BJ (cell line): Measurements from ENCODE around the gene DDX24. TPM values are rescaled to one million over a fixed set of nuclear protein-coding genes. Genes with fewer than 3 reads are reported as not detected.

Source experiments
- CTCF ChIA-PET: fragments of 350-600 bp; formaldehyde crosslinking; extraction: SDS; loops from one replicate; lab custom pipeline; 2021; ENCODE audit warnings: antibody characterized with exemption, inconsistent platforms; lab: Yijun Ruan, JAX
- POLR2A ChIA-PET: fragments of 300-600 bp; sonication (Branson Sonifier 250); formaldehyde crosslinking; extraction: SDS; loops from one replicate; lab custom pipeline; 2021; ENCODE audit warnings: antibody characterized with exemption; lab: Charles Lee
- DNase-seq: peaks from one replicate; pipeline ENCODE4 v3.0.0-alpha.2; 2011; ENCODE audit warnings: low read depth
- H3K27me3 ChIP-seq: 2 replicates; pipeline ENCODE4 v1.6.0; 2011; ENCODE audit warnings: low read length; ENCODE audit not compliant: control insufficient read depth, insufficient read depth
- H3K36me3 ChIP-seq: 2 replicates; pipeline ENCODE4 v1.5.1; 2011; ENCODE audit warnings: low read length; ENCODE audit not compliant: control insufficient read depth, insufficient read depth
- H3K4me3 ChIP-seq: 2 replicates; pipeline ENCODE4 v1.5.1; 2011; ENCODE audit warnings: low read depth, mild to moderate bottlenecking, control low read depth, low read length
- polyA plus RNA-seq: library from polyadenylated mRNA; depleted of rRNA; stranded (reverse); fragments of >200 nt; gene quantifications from 2 replicates; pipeline ENCODE4 v1.2.3, GENCODE V29; 2011
- TF ChIP-seq, protein P1 (sequence below): IDR thresholded peaks from 2 replicates; pipeline ENCODE4 v1.5.1; 2011; ENCODE audit warnings: low read depth, mild to moderate bottlenecking, control low read depth, inconsistent platforms, low read length, moderate library complexity; ENCODE audit not compliant: insufficient read depth

The DDX24 gene
- polyA plus RNA-seq, 1 experiment, result 147 TPM

DNA sequence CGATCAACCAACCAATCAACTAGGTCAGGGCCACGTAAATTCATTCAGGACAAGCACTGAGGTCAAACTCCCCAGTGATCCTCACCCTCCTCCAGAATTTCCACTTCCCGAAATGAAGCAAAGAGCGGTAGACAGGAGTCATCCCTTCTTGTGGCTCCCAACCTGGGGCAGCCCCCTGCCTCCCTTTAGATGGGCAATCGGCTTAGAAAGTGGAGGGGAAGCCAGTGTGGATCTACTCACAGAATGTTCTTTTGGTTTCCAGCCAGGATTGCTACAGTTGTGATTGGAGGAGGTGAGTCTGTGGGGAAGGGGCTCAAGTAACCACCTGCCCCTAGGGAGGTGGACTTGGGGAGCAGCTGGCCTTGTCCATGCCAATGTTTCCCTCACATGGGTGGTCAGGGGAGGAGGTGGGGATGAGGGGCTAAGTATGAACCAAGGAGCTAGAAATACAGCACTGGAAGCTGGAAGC, 33.6 kb upstream of the DDX24 start:
- DNase-seq, result no peak
- TF ChIP-seq, protein P1, sequence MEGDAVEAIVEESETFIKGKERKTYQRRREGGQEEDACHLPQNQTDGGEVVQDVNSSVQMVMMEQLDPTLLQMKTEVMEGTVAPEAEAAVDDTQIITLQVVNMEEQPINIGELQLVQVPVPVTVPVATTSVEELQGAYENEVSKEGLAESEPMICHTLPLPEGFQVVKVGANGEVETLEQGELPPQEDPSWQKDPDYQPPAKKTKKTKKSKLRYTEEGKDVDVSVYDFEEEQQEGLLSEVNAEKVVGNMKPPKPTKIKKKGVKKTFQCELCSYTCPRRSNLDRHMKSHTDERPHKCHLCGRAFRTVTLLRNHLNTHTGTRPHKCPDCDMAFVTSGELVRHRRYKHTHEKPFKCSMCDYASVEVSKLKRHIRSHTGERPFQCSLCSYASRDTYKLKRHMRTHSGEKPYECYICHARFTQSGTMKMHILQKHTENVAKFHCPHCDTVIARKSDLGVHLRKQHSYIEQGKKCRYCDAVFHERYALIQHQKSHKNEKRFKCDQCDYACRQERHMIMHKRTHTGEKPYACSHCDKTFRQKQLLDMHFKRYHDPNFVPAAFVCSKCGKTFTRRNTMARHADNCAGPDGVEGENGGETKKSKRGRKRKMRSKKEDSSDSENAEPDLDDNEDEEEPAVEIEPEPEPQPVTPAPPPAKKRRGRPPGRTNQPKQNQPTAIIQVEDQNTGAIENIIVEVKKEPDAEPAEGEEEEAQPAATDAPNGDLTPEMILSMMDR, result no peak
- H3K27me3 ChIP-seq, result no peaks in the 10 kb centered on the region; the same call in 1 of the 2 replicates
- ChIA-PET CTCF (interaction anchor here (0.9 to 1.5 kb wide), 6 partner anchors 10 to 88 kb away, joined by 3 to 5 read pairs (median 5); partner anchors contain the start of gene OTUB2), POLR2A (no interaction called here)
- H3K36me3 ChIP-seq, result no peaks in the 10 kb centered on the region
- H3K4me3 ChIP-seq, result no peak overlapping the region

DNA sequence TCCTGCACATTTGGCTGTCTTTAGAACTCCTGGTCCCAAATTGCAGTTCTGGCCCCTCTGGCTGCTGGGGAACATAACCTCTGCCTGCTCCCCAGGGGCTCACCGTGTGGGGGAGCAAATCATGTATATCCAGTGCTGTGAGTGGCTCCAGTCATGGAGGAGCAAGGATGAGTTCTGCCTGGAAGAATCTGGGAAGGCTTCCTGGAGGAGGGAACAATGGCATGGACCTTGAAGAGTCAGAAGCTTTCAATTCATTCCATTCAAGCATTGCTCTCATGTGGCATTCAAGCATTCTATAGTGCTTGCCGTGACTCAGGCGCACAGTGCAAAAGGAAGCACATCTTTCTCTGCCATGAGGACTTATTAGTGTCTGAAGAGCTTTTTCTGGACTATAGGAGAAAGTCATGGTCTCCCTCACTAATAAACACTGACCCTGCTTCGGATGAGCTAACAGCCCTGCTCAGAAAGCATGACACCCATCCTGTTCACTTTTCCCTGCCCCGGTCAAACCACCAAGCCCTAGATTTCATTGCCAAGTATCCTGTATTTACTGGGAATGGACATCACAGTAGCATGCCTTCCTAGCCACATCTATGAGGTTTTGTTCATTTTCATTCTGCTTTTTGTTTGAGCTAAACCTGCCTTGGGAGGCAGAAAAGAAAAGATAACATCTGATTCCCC, 33.0 kb upstream of the DDX24 start:
- TF ChIP-seq, protein P1, result no peak
- Histone ChIP-seq H3K27me3 (no peaks in the 10 kb centered on the region; the same call in 1 of the 2 replicates), H3K36me3 (no peaks in the 10 kb centered on the region), H3K4me3 (no peak overlapping the region)
- DNase-seq, result no peak
- ChIA-PET POLR2A (no interaction called here), CTCF (interaction anchor here (0.6 to 1.5 kb wide), 8 partner anchors 10 to 88 kb away, joined by 3 to 5 read pairs (median 5); partner anchors contain the start of gene OTUB2)

DNA sequence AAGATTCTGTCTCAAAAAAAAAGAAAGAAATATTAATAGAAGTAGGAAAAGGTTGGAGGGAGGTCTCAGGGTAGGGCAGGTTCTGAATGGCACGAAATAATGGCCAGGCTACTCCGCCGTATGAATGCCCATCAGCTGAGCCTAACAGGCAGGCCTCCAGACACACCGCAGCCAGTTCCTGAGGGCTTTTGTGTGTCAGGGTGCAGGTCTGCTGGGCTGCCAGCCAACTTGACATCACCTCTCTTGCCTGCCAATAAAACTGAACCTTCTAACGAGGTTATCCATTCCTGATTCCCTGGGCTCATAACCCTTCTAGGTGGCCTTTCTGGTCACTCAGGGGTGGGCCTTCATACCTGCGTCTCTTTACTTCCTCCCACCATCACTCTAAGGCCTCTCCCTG, 32.5 kb upstream of the DDX24 start:
- TF ChIP-seq, protein P1, result no peak
- CTCF ChIA-PET, result interaction anchor here (0.6 to 1.5 kb wide), 6 partner anchors 9 to 87 kb away, joined by 3 to 5 read pairs (median 5); partner anchors contain the start of gene OTUB2
- POLR2A ChIA-PET, result no interaction called here

DNA sequence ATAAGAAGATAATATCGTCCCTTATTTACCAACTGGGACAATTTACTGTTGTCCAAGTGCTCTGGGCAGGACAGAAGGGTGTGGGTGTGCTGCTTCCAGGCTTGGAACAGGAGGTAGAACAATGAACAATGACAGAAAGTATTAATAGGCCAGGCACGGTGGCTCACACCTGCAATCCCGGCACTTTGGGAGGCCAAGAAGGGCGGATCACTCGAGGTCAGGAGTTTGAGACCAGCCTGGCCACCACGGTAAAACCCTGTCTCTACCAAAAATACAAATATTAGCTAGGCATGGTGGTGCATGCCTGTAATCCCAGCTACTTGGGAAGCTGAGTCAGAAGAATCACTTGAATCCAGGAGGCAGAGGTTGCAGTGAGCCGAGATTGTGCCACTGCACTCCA, 32.1 kb upstream of the DDX24 start:
- POLR2A ChIA-PET, result no interaction called here
- Histone ChIP-seq H3K36me3 (no peaks in the 10 kb centered on the region), H3K27me3 (no peaks in the 10 kb centered on the region; the same call in 1 of the 2 replicates), H3K4me3 (no peak overlapping the region)
- TF ChIP-seq, protein P1, result no peak
- DNase-seq, result no peak
- CTCF ChIA-PET, result interaction anchor here (1.0 to 1.4 kb wide), 4 partner anchors 9 to 76 kb away, joined by 3 to 5 read pairs (median 4); no protein-coding TSS in a partner anchor

More for the DNA sequence above, 32.5 kb upstream of the DDX24 start:
- no peak overlapping the region for H3K4me3 ChIP-seq
- no peak for DNase-seq
- H3K36me3 ChIP-seq, result no peaks in the 10 kb centered on the region
- H3K27me3 ChIP-seq, result no peaks in the 10 kb centered on the region; the same call in 1 of the 2 replicates

DNA sequence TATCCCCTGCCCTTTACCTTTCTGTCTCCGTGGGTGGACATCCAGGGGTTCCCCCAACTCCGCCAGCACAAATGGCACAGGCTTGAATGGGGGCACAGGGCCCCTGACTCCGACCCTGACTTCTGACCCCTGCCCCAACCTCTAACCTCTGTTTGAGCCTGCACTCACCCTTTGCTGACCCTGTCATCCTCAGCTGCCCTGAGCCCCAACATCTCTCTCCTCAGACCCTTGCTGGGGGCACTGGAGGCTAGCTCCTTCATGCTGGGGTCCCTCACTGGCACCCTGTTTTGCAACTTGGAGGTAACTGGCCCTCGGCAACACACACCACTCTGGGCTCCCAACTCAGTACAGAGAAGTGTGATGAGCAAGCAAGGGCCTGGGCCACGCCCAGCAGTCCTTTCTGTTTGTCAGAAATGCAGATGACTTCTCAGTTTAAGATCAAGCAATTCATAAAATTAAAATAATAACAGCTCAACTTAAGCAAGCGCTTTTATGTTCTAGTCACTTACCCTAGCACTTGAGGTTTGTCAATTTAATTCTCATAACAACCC, 31.6 kb upstream of the DDX24 start:
- ChIA-PET CTCF (interaction anchor here (0.5 to 1.4 kb wide), 4 partner anchors 10 to 110 kb away, joined by 3 to 4 read pairs (median 3); no protein-coding TSS in a partner anchor), POLR2A (no interaction called here)
- TF ChIP-seq, protein P1, result no peak
- H3K36me3 ChIP-seq, result no peaks in the 10 kb centered on the region
- H3K27me3 ChIP-seq, result no peaks in the 10 kb centered on the region; the same call in 1 of the 2 replicates
- no peak for DNase-seq
- H3K4me3 ChIP-seq, result no peak overlapping the region
